Adrenal gland (tissue), 12 donors: ENCODE data around the gene PARP8. TPM values are rescaled to one million over a fixed set of nuclear protein-coding genes. Genes with fewer than 3 reads are reported as not detected.

Source experiments
- DNase-seq, 7 donors: peaks; one replicate each; pipeline ENCODE4 v3.0.0-alpha.2; 2019 to 2020
- H3K27ac ChIP-seq, 5 donors: fragments of 200-600 bp; sonication (generic) in 4 of 5; 1 replicate in 3 of 5; 2 replicates in 2 of 5; pipeline versions ENCODE4 v1.5.1 to v1.8.0; 2016 to 2020; ENCODE audit warnings: mild to moderate bottlenecking in 1 of 5
- H3K27me3 ChIP-seq: fragments of 200-600 bp; 2 replicates; pipeline ENCODE4 v1.8.0; 2021
- H3K36me3 ChIP-seq, 2 donors: fragments of 200-600 bp; replicated peaks in 1 of 2; 1 replicate in 1 of 2; 2 replicates in 1 of 2; pipeline versions ENCODE4 v1.5.1 to v1.8.0; 2018 to 2022
- H3K4me1 ChIP-seq, 2 donors: fragments of 200-600 bp; replicated peaks in 1 of 2; 1 replicate in 1 of 2; 2 replicates in 1 of 2; pipeline versions ENCODE4 v1.5.1 to v1.8.0; 2018 to 2021
- H3K4me3 ChIP-seq, 4 donors: fragments of 200-600 bp; sonication (generic) in 3 of 4; one replicate each; pipeline ENCODE4 v1.5.1; 2016 to 2018
- H3K9me3 ChIP-seq, 3 donors: fragments of 200-600 bp; sonication (generic) in 1 of 3; replicated peaks in 1 of 3; 1 replicate in 2 of 3; 2 replicates in 1 of 3; pipeline versions ENCODE4 v1.5.1 to v1.8.0; 2016 to 2021
- POLR2A ChIP-seq, 2 donors: fragments of 450-650 bp; IDR thresholded peaks; one replicate each; pipeline ENCODE4 v1.6.1; 2017; ENCODE audit warnings: antibody characterized with exemption in 2 of 2, mild to moderate bottlenecking in 2 of 2, moderate library complexity in 1 of 2
- WGBS, 4 donors: extraction: QIAGEN DNeasy Blood & Tissue Kit in 2 of 4; methylation state at CpG; one replicate each; pipeline versions ENCODE4 v1.1.5 to v1.1.7; 2013 to 2017; 5-methylcytosine and 5-hydroxymethylcytosine counted together
- intact Hi-C, 2 donors: fragments of 100-400 bp; cut with DNase I; formaldehyde crosslinking; loops; one replicate each; pipeline versions ENCODE4 v1.14.1 to v1.15.0; 2022 to 2023
- polyA plus RNA-seq, 3 donors: library from polyadenylated mRNA; stranded (reverse); fragments of 200-250 nt in 2 of 3; fragments of 350-450 nt in 1 of 3; fragmentation: Illumina TruSeq in 1 of 3; extraction: RNeasy Lipid Tissue Mini Kit (QIAGEN cat#74804) in 1 of 3; gene quantifications; one replicate each; pipeline ENCODE4 v1.2.3, GENCODE V29; 2013 to 2014
- total RNA-seq, 9 donors: library from RNA; depleted of rRNA in 4 of 9; stranded (reverse); fragments of >200 nt in 4 of 9; fragments of 120-200 nt in 1 of 9; fragmentation: NEBNext Ultra II Directional in 1 of 9; extraction: Animal tissue kit (Norgen Biotek cat#: 25700) in 1 of 9; gene quantifications; one replicate each; pipeline versions ENCODE4 v1.1.0 to v1.2.4, GENCODE V29; 2013 to 2023
- TF ChIP-seq, protein P1 (sequence below), 6 experiments: fragments of 450-650 bp in 4 of 6; fragments of 200-600 bp in 2 of 6; sonication (generic) in 1 of 6; IDR thresholded peaks; 1 replicate in 5 of 6; 2 replicates in 1 of 6; pipeline versions ENCODE4 v1.5.1 to v1.8.0; 2016 to 2021; ENCODE audit warnings: antibody characterized with exemption in 6 of 6, mild to moderate bottlenecking in 2 of 6, moderate library complexity in 1 of 6
- donor health status: healthy with polysubstance abuse.
- donor health status: Bipolar disorder and iron deficiency.
- donor health status: DM: yes; HTN: yes; CAD: no.
- donor health status: DM: no; HTN: no; CAD: no.
- donor health status: DM: no; HTN: no; CAD: no.
- donor health status: DM: yes; HTN: yes; CAD: no.

Gene PARP8
- total and polyA plus RNA-seq, 12 donors, result 7.5 to 41.8 (median 24.0) TPM

- Histone ChIP-seq H3K4me3 (no peak overlapping the region), H3K27me3 (no peaks in the 10 kb centered on the region), H3K9me3 (no peaks in the 10 kb centered on the region), H3K4me1 (no peaks in the 10 kb centered on the region), H3K36me3 (no peaks in the 10 kb centered on the region), H3K27ac (no peak overlapping the region)
- TF ChIP-seq, protein P1, sequence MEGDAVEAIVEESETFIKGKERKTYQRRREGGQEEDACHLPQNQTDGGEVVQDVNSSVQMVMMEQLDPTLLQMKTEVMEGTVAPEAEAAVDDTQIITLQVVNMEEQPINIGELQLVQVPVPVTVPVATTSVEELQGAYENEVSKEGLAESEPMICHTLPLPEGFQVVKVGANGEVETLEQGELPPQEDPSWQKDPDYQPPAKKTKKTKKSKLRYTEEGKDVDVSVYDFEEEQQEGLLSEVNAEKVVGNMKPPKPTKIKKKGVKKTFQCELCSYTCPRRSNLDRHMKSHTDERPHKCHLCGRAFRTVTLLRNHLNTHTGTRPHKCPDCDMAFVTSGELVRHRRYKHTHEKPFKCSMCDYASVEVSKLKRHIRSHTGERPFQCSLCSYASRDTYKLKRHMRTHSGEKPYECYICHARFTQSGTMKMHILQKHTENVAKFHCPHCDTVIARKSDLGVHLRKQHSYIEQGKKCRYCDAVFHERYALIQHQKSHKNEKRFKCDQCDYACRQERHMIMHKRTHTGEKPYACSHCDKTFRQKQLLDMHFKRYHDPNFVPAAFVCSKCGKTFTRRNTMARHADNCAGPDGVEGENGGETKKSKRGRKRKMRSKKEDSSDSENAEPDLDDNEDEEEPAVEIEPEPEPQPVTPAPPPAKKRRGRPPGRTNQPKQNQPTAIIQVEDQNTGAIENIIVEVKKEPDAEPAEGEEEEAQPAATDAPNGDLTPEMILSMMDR (IDR thresholded peaks at IDR 0.05), result no peak
- TF ChIP-seq POLR2A (IDR thresholded peaks at IDR 0.05), result no peak
- DNase-seq, result no peak
- intact Hi-C loops, result no loop called here
These were observed 96.9 kb downstream of the PARP8 start for GRCh38 chr5:50763351-50763750.

DNA sequence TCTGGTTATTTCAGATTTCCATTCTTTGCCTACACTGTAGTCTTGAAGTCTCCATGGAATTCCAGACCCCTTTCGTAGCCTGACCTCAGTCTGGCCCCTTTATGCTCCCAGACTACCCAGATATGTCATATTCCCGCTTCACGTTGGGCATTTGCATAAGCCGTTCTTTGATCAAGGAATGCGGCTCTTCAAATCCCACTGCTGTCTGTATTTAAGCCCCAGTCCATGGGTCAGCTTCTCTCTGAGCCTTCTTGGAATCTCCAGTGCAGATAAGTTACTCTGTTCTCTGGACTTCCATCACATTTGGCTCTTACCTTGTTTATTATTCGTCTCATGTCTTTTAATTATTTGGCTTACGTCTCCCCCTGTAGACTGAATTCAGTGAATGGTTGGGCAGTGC, 97.4 kb downstream of the PARP8 start:
- Histone ChIP-seq H3K4me3 (no peak overlapping the region), H3K4me1 (no peaks in the 10 kb centered on the region), H3K36me3 (no peaks in the 10 kb centered on the region), H3K9me3 (no peaks in the 10 kb centered on the region), H3K27ac (no peak overlapping the region), H3K27me3 (no peaks in the 10 kb centered on the region)
- WGBS, 4 donors, result 93 to 96% (median 94%) methylated on average over 7 of the region's 7 CpGs
- DNase-seq, result no peak
- TF ChIP-seq, protein P1 (IDR thresholded peaks at IDR 0.05), result no peak
- no peak for TF ChIP-seq POLR2A (IDR thresholded peaks at IDR 0.05)
- intact Hi-C loops, result no loop called here

- intact Hi-C loops, result no loop called here
- no peak for DNase-seq
- WGBS, 4 donors, result 92 to 99% (median 97%) methylated on average over 2 of the region's 2 CpGs
These were observed 99.6 kb downstream of the PARP8 start for GRCh38 chr5:50766042-50766441.

GRCh38 chr5:50766462-50766861, 100.0 kb downstream of the PARP8 start:
- TF ChIP-seq POLR2A (IDR thresholded peaks at IDR 0.05), result no peak
- TF ChIP-seq, protein P1 (IDR thresholded peaks at IDR 0.05), result no peak
- Histone ChIP-seq H3K4me1 (no peaks in the 10 kb centered on the region), H3K4me3 (no peak overlapping the region), H3K36me3 (no peaks in the 10 kb centered on the region), H3K27ac (no peak overlapping the region), H3K9me3 (no peaks in the 10 kb centered on the region), H3K27me3 (no peaks in the 10 kb centered on the region)
- DNase-seq, result no peak
- WGBS, 4 donors, result 94 to 95% (median 95%) methylated on average over 5 of the region's 5 CpGs
- intact Hi-C loops, result no loop called here

More at GRCh38 chr5:50766042-50766441, 99.6 kb downstream of the PARP8 start:
- Histone ChIP-seq H3K4me3 (no peak overlapping the region), H3K36me3 (no peaks in the 10 kb centered on the region), H3K4me1 (no peaks in the 10 kb centered on the region), H3K9me3 (no peaks in the 10 kb centered on the region), H3K27me3 (no peaks in the 10 kb centered on the region), H3K27ac (no peak overlapping the region)
- TF ChIP-seq, protein P1 (IDR thresholded peaks at IDR 0.05), result no peak
- TF ChIP-seq POLR2A (IDR thresholded peaks at IDR 0.05), result no peak
